ENCODE measurements around the gene AKR1C3.
"Not testable (repeated sequence)": the region's sequence is repeated elsewhere in the genome, so short reads cannot be mapped to it uniquely, and the experiment has no call there.

DNA sequence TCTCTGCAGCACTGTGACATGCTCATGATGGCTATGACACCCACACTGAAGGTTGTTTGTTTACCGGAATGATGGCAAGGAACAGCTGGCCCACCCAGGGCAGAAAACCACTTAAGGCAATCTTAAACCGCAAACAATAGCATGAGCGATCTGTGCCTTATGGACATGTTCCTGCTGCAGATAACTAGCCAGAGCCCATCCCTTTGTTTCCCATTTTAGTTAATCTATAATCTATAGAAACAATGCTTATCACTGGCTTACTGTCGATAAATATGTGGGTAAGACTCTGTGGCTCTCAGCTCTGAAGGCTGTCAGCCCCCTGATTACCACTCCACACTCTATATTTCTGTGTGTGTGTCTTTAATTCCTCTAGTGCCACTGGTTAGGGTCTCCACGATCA is 25.8 kb downstream of the AKR1C3 start:
- TF ChIP-seq POLR2A (IDR thresholded peaks at IDR 0.05; ENCODE audit: low read depth, low read length); POLR2AphosphoS5 (IDR thresholded peaks at IDR 0.05; ENCODE audit: low read depth, low read length); POU2F2 (IDR thresholded peaks at IDR 0.05; ENCODE audit: low read depth, low read length); PAX5 (IDR thresholded peaks at IDR 0.05; ENCODE audit: insufficient read depth, low read length, severe bottlenecking); TAF1 (IDR thresholded peaks at IDR 0.05; ENCODE audit: low read depth, low read length): not testable (repeated sequence)

Data from GM12891 (cell line).